Gastroesophageal sphincter (tissue), 4 donors: Measurements from ENCODE around the gene PDZD2. TPM values are rescaled to one million over a fixed set of nuclear protein-coding genes. Genes with fewer than 3 reads are reported as not detected.
A peak's percentile ranks its signal among the peaks of the same experiment; 100 is the strongest.

Experiments used
- ATAC-seq: fragments of 150-250 bp; one replicate; pipeline ENCODE4 v1.9.1; 2016; ENCODE audit warnings: mild to moderate bottlenecking, moderate library complexity
- H3K27ac ChIP-seq, 4 donors: fragments of 200-600 bp; sonication (generic) in 3 of 4; 1 replicate in 3 of 4; 2 replicates in 1 of 4; pipeline ENCODE4 v1.5.1; 2016 to 2019
- H3K27me3 ChIP-seq: fragments of 200-600 bp; sonication (generic); one replicate; pipeline ENCODE4 v1.5.1; 2019
- H3K36me3 ChIP-seq, 2 donors: fragments of 200-600 bp; sonication (generic); one replicate each; pipeline ENCODE4 v1.5.1; 2019; ENCODE audit warnings: control low read depth in 1 of 2
- H3K4me1 ChIP-seq, 3 donors: fragments of 200-600 bp; sonication (generic); 1 replicate in 2 of 3; 2 replicates in 1 of 3; pipeline ENCODE4 v1.5.1; 2016 to 2019; ENCODE audit warnings: control low read depth in 2 of 3
- H3K4me3 ChIP-seq, 2 donors: fragments of 200-600 bp; sonication (generic); one replicate each; pipeline ENCODE4 v1.5.1; 2019; ENCODE audit warnings: mild to moderate bottlenecking in 1 of 2, moderate library complexity in 1 of 2
- H3K9me3 ChIP-seq, 3 donors: fragments of 200-600 bp; sonication (generic); one replicate each; pipeline ENCODE4 v1.5.1; 2017 to 2019; ENCODE audit warnings: control low read depth in 2 of 3
- EP300 ChIP-seq: sonication (generic); formaldehyde crosslinking; IDR thresholded peaks from one replicate; pipeline ENCODE4 v1.6.1; 2017; ENCODE audit warnings: antibody characterized with exemption, mild to moderate bottlenecking
- POLR2A ChIP-seq, 2 donors: fragments of 450-650 bp; IDR thresholded peaks; one replicate each; pipeline ENCODE4 v1.6.1; 2017; ENCODE audit warnings: antibody characterized with exemption in 2 of 2, mild to moderate bottlenecking in 2 of 2, moderate library complexity in 1 of 2
- POLR2AphosphoS5 ChIP-seq: sonication (generic); formaldehyde crosslinking; IDR thresholded peaks from one replicate; pipeline ENCODE4 v1.6.1; 2017; ENCODE audit warnings: antibody characterized with exemption
- WGBS, 2 donors: methylation state at CpG; one replicate each; pipeline ENCODE4 v1.1.5; 2018; ENCODE audit warnings: low coverage in 1 of 2; 5-methylcytosine and 5-hydroxymethylcytosine counted together
- total RNA-seq, 4 donors: library from RNA; depleted of rRNA; stranded (reverse); fragments of >200 nt; gene quantifications; one replicate each; pipeline ENCODE4 v1.1.0, GENCODE V29; 2016
- TF ChIP-seq, protein P1 (sequence below), 4 experiments: fragments of 200-600 bp in 2 of 4; fragments of 450-650 bp in 2 of 4; sonication (generic) in 1 of 4; IDR thresholded peaks; one replicate each; pipeline ENCODE4 v1.5.1; 2017 to 2019; ENCODE audit warnings: antibody characterized with exemption in 4 of 4, mild to moderate bottlenecking in 2 of 4, moderate library complexity in 2 of 4

The PDZD2 gene
- total RNA-seq, 4 donors from 2014 or later = 8.6 to 19.4 (median 14.0) TPM

DNA sequence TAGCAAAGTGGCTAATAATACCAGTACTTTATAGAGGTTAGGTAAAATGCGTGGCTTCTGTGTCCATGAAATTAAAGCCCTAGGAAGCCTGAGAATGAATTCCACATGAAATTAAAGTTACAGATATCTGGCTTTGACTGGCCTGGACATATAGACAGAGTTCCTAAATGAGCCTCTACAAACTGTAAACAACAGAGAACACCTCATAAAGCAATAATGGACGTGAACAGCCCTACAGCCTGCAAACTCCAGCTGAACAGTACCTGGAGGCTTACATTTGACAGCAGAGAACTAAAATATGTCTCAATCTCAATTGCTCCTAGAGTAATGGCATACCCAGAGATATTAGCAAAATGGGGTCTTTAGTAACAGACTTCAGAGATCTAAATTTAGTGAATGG, 506.4 kb downstream of the PDZD2 start:
- H3K4me3 ChIP-seq = no peak overlapping the region
- 57 to 62% methylated on average over 2 of the region's 2 CpGs for WGBS, 2 donors
- H3K36me3 ChIP-seq = peaks cover 0 to 17% of the 10 kb centered on the region in 2 donors
- no peaks in the 10 kb centered on the region for H3K27me3 ChIP-seq
- peaks cover 14 to 71% (median 24%) of the 10 kb centered on the region in 3 donors for H3K4me1 ChIP-seq
- no peaks in the 10 kb centered on the region for H3K9me3 ChIP-seq
- ATAC-seq = no peak
- no peak overlapping the region for H3K27ac ChIP-seq
- TF ChIP-seq EP300 = no peak
- TF ChIP-seq POLR2AphosphoS5 = no peak
- TF ChIP-seq, protein P1, sequence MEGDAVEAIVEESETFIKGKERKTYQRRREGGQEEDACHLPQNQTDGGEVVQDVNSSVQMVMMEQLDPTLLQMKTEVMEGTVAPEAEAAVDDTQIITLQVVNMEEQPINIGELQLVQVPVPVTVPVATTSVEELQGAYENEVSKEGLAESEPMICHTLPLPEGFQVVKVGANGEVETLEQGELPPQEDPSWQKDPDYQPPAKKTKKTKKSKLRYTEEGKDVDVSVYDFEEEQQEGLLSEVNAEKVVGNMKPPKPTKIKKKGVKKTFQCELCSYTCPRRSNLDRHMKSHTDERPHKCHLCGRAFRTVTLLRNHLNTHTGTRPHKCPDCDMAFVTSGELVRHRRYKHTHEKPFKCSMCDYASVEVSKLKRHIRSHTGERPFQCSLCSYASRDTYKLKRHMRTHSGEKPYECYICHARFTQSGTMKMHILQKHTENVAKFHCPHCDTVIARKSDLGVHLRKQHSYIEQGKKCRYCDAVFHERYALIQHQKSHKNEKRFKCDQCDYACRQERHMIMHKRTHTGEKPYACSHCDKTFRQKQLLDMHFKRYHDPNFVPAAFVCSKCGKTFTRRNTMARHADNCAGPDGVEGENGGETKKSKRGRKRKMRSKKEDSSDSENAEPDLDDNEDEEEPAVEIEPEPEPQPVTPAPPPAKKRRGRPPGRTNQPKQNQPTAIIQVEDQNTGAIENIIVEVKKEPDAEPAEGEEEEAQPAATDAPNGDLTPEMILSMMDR (IDR thresholded peaks at IDR 0.05) = no peak
- TF ChIP-seq POLR2A (IDR thresholded peaks at IDR 0.05) = no peak

DNA sequence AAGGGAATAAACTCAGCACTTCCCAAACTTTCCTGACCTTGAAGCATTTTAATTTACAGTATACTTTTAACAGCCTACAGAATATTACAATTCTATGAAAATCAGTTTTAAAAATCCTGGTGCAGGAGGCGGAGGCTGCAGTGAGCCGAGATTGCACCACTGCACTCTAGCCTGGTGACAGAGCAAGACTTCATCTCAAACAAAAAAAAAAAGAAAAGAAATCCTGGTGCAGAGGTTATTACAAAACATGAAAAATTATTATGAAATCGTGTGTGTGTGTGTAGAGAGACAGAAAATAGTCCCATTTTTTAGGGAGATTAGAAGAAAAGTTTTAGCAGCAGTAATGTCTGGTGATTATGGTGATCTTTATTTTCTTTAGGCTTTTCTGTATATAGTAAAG, 508.3 kb downstream of the PDZD2 start:
- no peaks in the 10 kb centered on the region for H3K27me3 ChIP-seq
- no peaks in the 10 kb centered on the region for H3K9me3 ChIP-seq
- no peak overlapping the region for H3K27ac ChIP-seq
- peak; percentile 62 for ATAC-seq
- no peak for TF ChIP-seq EP300
- TF ChIP-seq POLR2A (IDR thresholded peaks at IDR 0.05) = no peak
- H3K36me3 ChIP-seq = peaks cover 0 to 7% of the 10 kb centered on the region in 2 donors
- H3K4me3 ChIP-seq = no peak overlapping the region
- WGBS, 2 donors = 58 to 82% methylated on average over 3 of the region's 3 CpGs
- peaks cover 16 to 89% (median 24%) of the 10 kb centered on the region in 3 donors for H3K4me1 ChIP-seq

DNA sequence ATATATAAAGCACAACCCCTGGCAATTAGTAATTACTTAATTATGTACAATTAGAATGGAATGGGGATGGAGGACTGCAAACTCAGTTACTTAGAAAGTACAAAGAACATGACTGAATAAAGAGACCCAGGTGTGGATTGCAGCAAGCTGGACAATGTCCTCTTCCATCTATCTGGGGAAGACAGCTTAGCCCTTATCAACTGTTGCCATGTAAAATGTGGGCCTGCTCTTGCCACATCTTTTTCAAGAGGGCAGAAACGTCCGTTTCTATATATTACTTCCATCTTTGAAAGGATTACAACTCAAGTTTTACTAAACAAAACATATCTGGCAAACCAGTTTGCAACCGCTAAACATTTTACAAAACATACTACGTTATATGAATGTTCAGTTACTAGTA, 509.0 kb downstream of the PDZD2 start:
- H3K36me3 ChIP-seq = no peaks in the 10 kb centered on the region
- H3K27me3 ChIP-seq = no peaks in the 10 kb centered on the region
- H3K9me3 ChIP-seq = no peaks in the 10 kb centered on the region
- ATAC-seq = no peak
- H3K27ac ChIP-seq = no peak overlapping the region
- 80 to 98% methylated on average over 4 of the region's 4 CpGs for WGBS, 2 donors
- peaks cover 16 to 96% (median 28%) of the 10 kb centered on the region in 3 donors for H3K4me1 ChIP-seq
- no peak for TF ChIP-seq POLR2A (IDR thresholded peaks at IDR 0.05)
- H3K4me3 ChIP-seq = no peak overlapping the region

DNA sequence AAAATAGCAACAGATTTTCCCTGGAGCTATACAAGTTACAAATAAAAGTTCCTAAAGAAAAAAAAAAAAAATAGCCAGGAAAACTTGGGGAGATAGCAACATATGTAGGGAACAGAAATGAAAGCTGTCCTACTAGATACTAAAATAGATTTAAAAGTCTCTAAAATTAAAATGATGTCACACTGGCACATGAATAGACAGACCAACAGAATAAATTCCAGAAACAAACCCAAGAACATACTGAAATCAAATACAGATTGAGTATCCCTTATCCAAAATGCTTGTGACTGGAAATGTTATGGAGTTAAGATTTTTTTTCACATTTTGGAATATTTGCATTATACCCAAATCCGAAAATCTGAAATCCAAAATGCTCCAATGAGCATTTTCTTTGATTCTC, 511.4 kb downstream of the PDZD2 start:
- H3K27me3 ChIP-seq = no peaks in the 10 kb centered on the region
- H3K9me3 ChIP-seq = no peaks in the 10 kb centered on the region
- H3K4me3 ChIP-seq = no peak overlapping the region
- TF ChIP-seq, protein P1 (IDR thresholded peaks at IDR 0.05) = no peak
- TF ChIP-seq EP300 = no peak
- TF ChIP-seq POLR2A (IDR thresholded peaks at IDR 0.05) = no peak
- no peak for TF ChIP-seq POLR2AphosphoS5
- no peak for ATAC-seq
- H3K36me3 ChIP-seq = no peaks in the 10 kb centered on the region
- H3K4me1 ChIP-seq = peaks cover 13 to 99% (median 20%) of the 10 kb centered on the region in 3 donors
- H3K27ac ChIP-seq = no peak overlapping the region
- 68 to 100% methylated on average over 1 of the region's 1 CpG for WGBS, 2 donors

DNA sequence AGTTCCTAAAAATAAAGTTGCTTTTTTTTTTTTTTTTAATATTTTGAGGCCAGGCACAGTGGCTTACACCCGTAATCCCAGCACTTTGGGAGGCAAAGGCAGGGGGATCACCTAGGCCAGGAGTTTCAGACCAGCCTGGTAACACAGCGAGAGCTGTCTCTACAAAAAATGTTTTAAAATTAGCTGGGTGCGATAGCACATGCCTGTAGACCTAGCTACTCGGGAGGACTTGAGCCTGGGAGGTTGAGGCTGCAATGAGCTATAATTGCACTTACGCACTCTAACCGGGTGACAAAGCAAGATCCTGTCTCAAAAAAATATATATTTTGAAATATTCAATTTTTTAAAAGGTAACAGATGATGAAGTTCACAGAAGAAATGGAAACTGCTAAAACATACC, 512.3 kb downstream of the PDZD2 start:
- WGBS, 2 donors = 84 to 88% methylated on average over 6 of the region's 6 CpGs
- H3K4me3 ChIP-seq = no peak overlapping the region
- no peaks in the 10 kb centered on the region for H3K36me3 ChIP-seq
- no peaks in the 10 kb centered on the region for H3K9me3 ChIP-seq
- H3K27ac ChIP-seq = no peak overlapping the region
- ATAC-seq = no peak
- H3K27me3 ChIP-seq = no peaks in the 10 kb centered on the region
- H3K4me1 ChIP-seq = peaks cover 9 to 97% (median 12%) of the 10 kb centered on the region in 3 donors
- no peak for TF ChIP-seq POLR2A (IDR thresholded peaks at IDR 0.05)
- no peak for TF ChIP-seq EP300
- TF ChIP-seq POLR2AphosphoS5 = no peak
- TF ChIP-seq, protein P1 (IDR thresholded peaks at IDR 0.05) = no peak

DNA sequence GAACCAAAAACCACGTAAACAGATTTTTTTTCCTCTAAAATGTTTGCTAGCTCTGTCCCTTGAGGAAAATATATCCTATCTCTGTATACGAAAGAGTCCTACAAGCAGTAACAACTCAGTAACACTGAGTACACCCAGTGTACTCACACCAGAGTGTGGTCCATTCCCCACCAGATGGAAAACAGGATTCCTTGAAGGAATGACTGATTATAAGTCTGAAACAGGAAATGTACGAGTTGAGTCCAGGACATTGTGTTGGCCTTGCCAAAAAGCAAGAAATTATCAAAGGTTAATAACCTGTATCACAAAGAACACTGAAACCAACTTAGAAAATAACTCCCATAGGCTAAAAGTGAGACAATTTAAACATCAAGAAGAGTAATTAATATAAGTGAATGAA, 514.8 kb downstream of the PDZD2 start:
- peak; percentile 40 for TF ChIP-seq POLR2AphosphoS5
- no peak for TF ChIP-seq EP300
- Histone ChIP-seq H3K36me3 (no peaks in the 10 kb centered on the region), H3K27ac (peak overlapping the region in 1 of 4 donors; percentile 11), H3K4me3 (no peak overlapping the region), H3K9me3 (no peaks in the 10 kb centered on the region), H3K4me1 (peaks cover 9 to 98% (median 21%) of the 10 kb centered on the region in 3 donors), H3K27me3 (no peaks in the 10 kb centered on the region)
- WGBS, 2 donors = 39 to 45% methylated on average over 3 of the region's 3 CpGs
- no peak for ATAC-seq
